ENCODE results near the gene TRIP11.

Gene TRIP11

DNA sequence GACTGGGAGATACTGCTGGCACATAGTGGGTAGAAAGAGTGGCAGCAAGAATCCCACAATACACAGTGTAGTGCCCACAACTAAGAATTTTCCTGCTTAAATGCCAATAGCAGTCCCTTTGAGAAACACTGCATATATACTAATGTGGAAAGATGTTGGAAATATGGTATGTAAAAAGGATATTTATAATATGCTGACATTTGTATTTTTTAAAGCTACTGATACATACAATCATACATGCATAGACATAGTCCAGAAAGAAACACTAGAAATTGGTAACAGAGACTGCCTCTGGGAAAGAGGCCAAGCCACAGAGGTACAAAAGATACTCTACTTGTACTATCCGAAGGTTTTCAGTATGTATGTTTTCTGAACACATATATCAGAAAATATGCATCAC is 30.3 kb downstream of the TRIP11 start:
- no peak for FAIRE-seq

GRCh38 chr14:92005019-92005418 is 34.8 kb downstream of the TRIP11 start:
- FAIRE-seq: no peak

- no peak for FAIRE-seq
Measured at GRCh38 chr14:92004062-92004461, 35.8 kb downstream of the TRIP11 start.

DNA sequence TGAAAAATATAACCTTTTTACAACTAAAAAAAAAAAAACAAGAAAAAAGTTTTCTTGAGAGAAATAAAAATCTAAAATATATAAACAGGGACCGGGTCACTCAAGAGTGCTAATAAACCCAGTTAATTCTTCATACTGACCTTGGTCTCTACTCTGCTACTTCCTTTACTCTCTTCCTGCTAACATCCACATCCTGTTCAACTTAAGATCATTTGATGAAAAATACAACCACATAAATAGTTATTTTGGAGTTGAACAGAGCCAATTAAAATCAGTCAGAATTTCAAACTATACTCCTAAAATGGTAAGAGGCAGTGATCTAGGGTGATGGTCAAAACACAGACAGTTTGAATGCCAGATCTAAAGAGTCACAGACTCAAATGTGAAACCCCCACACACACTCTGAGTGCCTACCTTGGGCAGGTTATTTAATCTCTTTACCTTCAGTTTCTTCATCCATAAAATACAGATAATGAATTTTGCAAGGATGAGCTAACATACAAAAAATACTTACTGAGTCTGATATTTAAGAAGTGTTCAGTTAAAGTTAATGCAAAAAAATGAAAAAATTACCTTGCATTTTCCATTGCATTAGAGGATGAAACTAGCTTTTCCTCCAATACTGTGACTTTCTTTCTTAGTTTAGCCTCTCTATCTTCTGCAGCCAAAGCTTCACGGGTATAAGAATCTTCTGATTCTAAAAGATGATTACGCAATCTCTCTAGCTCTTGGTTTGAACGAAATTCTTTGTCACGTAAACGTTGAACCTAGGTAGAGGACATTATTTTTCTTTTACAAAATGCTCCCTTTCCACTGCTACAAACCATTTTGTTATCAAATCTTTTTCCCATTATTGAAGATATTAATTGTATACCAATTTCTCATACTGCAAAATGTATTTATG is 40.9 kb downstream of the TRIP11 start:
- FAIRE-seq: no peak

DNA sequence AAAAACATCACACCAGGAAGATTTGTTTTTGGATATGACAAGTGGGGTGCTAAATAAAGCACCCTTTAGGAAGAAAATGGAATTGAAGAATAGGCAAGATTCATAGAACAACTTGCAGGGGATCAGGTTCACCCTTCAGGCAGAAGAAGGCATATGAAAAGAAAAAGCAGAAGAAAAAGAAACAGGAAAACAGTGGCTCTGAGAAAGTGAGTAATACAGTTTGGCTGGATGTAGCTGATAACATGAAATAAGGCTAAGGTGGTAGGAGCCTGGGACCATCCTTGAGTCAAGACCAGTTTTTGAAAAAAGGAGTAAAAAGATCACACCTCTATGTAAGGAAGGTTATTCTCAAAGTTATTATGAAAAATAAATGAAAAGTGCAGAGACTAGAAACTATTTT is 42.4 kb downstream of the TRIP11 start:
- FAIRE-seq: no peak

DNA sequence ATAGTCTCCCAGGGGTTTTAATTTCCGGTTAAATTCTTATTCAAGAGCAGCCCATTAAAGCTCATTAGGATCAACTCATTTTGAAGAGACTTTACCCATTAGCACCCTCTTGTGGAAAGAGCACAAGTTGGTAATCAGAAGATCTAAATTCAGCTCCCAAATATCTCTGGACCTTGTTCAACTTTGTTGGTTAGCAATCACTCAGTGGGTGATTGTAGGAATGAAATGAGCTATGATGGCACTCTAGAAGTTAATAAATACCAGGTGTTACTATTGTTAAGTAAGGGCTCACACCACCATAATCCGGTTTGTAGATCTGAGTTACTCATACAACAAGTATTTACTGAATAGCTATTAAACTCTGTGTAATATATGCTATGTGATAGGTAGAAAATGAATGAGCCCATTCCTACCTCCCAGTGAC is 42.9 kb downstream of the TRIP11 start:
- no peak for FAIRE-seq

DNA sequence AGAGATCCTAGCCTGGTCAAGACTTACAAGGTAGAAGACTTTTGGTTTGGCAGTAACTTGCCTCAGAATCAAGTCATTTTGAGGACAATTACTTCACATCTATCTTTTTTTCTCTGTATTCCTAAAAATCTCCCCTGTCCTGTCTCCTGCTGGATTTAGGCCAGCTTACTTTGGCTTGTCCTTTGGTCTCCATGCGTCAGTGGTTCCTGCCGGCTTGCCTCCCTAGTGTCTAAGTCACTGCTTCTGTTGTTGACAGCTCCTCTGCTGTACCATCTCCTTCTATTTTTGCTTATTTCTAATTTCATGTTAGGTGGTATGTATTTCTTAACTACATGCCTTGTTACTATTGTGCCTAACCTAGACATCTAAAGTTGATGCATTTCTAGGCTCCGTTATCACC is 52.7 kb downstream of the TRIP11 start:
- no peak for FAIRE-seq

DNA sequence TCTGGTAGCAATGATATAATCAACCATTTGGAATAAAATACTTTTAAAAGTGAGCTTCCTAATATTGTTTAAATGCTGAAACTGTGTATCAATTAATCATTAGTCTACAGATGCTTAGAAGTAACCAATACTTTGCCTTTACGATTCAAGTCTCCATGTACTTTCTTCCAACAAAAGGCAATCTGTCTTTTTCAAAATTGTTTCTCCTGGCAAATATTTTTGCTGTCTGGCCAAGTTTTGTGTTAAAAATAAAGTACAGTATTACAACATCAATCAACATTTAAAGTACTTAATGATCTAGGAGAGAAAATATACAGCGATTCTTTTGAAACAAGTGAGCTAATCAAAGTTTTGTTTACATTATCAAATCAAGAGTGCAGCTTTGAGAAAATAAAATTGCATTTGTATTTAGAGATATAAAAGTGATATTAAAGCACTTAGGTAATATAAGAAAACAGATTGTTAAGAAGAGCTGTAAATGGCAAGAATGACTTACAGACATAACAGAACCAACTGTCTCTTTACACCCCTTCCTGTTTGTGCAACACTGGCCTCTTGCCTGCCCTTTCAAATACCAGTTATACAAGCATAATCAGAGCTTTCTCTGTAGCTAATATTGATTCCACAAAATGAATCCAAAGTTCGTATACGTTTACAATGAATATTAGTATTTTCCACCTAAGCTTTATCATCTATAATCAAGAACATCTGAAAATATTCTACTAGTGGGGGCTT is 54.2 kb downstream of the TRIP11 start:
- no peak for FAIRE-seq

GRCh38 chr14:91985008-91985407 is 54.9 kb downstream of the TRIP11 start:
- no peak for FAIRE-seq

DNA sequence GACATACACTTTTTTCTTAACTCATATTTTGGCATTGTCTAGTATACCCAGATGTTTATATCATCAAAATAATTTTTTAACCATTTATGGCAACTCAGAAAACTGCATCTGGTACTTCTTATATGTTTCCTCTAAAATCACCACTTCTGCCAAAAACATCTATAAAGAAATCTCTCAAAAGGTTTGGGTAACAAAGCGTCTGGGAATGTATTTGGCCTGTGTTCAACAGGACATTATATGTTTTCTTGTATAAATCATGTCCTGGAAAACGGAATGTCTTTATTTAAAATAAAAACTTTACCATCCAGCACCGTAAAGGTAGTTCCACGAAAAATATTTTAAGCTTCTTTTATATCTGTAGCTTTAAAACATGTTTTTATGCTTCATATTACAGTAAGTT is 56.3 kb downstream of the TRIP11 start:
- FAIRE-seq: no peak

DNA sequence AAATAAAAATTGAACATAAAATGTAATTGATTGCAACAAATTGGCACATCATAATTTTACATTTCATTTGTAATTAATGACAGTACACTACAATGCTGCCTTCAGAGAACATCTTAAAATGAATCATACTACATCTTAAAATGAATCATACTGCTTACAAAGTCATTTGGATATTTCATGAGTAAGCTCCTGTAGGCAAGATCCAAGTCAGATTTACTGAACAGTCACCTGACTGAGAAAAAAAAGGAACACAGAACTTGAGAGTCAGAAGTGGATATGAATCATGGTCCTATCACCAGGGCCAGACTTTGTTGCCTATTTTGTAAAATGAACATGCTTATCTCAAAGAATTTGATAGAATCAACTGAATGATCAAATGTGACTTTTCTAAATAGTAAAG is 59.7 kb downstream of the TRIP11 start:
- FAIRE-seq: no peak

- no peak for FAIRE-seq
Measured at GRCh38 chr14:91977884-91978283, 62.0 kb downstream of the TRIP11 start.

- no peak for FAIRE-seq
Measured at GRCh38 chr14:91975763-91976162, 64.1 kb downstream of the TRIP11 start.

- FAIRE-seq: no peak
Measured at GRCh38 chr14:91971188-91971778, 68.6 kb downstream of the TRIP11 start.

DNA sequence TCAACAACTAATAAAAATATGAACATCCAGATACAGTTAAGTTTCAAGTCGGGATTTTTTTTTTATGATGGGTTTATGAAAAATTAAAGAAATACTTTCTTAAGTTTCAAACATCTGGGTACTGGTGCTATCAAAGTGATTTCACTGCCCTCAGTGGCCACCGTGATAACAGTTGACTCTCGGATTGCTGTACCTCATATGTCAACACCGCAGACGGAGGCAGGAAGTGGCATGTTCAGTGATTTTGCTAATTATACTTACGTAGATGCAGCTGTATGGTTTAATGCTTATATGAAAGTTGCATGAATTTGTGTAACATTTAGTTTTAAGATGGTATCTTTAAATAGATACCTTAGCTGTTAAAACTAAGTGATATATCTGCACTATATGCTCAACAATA is 71.6 kb downstream of the TRIP11 start:
- no peak for FAIRE-seq

DNA sequence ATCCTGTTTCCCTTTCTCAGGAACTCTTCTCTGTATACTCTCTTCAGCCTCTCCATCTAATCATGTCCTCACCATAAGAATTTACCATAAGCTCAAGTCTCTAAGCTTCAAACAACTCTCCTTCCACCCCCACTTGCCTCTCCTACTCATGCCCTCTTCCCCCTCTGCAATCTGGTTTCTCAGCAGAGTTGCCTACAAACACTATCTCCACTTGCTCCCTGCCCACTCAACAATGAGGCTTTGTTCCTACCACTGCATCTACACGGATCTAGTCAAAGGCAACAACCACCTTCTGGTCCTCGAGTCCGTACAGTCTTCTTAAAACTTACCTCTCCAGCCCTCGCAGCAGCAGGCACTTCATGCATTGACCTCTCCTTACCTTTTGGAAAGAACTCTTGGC is 75.1 kb downstream of the TRIP11 start:
- FAIRE-seq: no peak

DNA sequence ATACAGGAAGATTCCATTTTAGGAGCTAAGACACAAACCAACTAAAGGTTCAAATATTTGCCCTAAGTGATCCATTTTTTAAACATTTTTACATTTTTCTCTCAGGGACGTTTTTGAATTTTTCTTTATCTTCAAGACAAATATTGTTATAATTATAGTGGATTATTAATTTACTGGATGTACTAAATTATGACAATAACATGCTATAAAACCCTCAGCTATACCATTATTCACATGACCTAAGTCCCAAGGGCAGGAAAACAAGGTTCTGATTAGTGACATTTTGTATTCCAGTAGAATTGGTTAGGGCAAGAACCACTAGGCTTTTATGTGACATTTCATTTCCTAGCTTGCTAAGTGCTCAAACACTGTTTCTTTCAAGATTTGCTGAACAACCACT is 75.8 kb downstream of the TRIP11 start:
- no peak for FAIRE-seq

DNA sequence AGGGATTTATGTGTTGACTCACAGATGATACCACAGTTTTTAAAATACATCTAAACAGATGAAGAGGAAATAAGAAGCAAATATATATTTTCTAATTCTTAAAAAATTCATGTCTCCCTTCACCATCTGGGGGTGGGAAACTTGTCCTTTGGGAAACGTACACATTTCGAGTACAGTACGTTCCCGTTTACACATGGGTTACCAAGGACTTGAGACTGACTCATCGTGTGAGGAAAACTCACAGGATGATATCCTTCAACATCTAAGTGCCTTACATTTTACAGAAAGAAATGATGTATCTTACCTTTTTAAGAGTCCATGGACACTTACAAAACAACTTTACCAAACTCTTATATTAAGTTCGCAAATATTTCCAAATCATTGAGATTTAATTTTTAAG is 76.4 kb downstream of the TRIP11 start:
- no peak for FAIRE-seq

DNA sequence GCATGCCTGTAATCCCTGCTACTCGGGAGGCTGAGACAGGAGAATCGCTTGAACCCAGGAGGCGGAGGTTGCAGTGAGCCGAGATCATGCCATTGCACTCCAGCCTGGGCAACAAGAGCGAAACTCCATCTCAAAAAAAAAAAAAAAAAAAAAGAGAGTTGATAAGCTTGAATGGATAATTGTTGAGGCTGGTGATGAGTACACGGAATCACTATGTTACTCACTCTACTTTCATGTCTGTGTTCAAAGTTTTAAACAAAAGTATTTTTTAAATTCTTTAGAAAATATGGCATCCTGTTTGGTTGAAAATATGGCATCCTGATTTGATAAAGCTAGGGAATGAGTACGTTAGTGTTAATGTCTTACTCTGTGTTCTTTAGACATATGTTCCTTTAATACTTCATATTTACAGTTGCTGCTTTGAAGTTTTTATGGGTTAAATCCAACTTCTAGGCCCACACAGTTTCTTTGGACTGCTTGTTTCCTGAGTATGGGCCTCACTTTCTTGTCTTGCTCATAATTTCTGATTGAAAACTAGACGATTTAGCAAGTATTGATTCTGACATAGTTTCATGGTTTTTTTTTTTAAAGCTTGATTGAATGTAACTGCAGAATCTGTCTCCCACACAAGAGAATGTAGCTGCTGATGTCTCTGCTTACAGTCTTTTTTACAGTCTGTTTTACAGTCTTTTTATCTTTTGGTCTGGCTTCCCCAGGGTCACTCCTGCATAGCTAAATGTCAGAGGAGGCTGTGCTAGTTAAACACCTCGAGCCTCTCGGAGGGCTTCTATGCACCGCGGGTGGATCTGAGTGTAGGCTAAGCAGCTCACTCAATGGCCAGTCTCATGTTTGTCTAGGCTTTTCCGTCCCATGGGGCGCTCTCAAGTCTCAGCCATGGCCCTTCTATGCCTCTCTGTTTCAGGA is 78.3 kb downstream of the TRIP11 start:
- no peak for FAIRE-seq

DNA sequence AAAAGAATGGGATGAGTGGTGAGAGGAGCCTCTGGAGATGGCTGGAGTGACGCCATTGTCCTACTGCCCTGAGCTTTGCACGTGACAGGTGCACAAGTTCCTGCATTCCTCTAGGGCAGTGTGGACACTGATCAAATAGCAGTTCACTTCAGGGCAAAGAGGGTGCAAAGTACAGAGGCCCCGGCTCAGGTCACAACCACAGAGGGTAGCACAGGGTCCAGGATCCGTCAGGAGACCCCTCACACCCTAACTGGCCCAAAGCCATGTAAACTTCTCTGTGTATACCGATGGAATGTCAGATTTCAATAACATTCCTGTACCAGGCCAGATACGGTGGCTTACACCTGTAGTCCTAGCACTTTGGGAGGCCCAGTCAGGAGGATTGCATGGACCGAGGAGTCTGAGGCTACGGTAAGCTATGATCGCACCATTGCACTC is 82.0 kb downstream of the TRIP11 start:
- FAIRE-seq: no peak

DNA sequence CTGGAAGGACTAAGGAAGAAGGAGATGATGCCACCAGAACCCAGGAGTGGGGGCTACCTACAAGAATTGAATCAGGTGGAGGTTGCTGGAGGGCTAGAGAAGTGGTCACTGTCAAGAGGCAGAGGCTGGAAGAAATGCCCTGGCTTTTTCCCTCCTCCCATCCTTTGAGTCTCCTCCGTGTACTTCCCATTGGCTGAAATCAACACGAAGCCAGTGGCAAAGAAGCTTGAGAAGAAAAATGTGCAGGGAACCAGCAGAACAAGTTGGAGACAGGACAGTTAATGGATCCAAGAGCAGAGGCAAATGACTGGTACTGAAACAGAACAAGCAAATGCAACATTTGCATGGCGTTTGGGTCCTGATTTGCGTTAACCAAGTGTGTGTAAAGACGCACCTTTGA is 83.2 kb downstream of the TRIP11 start:
- no peak for FAIRE-seq

- no peak for FAIRE-seq
Measured at GRCh38 chr14:91955168-91955567, 84.7 kb downstream of the TRIP11 start.
